HEK293T (cell line): ENCODE measurements around the gene EVI2B.

Experiments used
- CTCF ChIA-PET: fragments of 350-600 bp; formaldehyde crosslinking; extraction: SDS; loops from one replicate; lab custom pipeline; 2021; ENCODE audit warnings: antibody characterized with exemption, inconsistent platforms; lab: Yijun Ruan, JAX
- POLR2A ChIA-PET: fragments of 350-600 bp; formaldehyde crosslinking; extraction: SDS; loops from one replicate; lab custom pipeline; 2020; ENCODE audit warnings: antibody characterized with exemption, inconsistent platforms; lab: Yijun Ruan, JAX
- DNase-seq: peaks from one replicate; pipeline ENCODE4 v3.0.0; 2012; ENCODE audit warnings: mixed read lengths; ENCODE audit errors: extremely low spot score
- ARNT ChIP-seq: fragments of 450-650 bp; IDR thresholded peaks from 2 replicates; pipeline ENCODE4 v1.6.1; 2017; ENCODE audit warnings: mild to moderate bottlenecking
- BHLHE40 ChIP-seq: fragments of 450-650 bp; IDR thresholded peaks from 2 replicates; pipeline ENCODE4 v1.6.1; 2016; ENCODE audit warnings: mild to moderate bottlenecking, moderate library complexity, borderline replicate concordance
- CTBP1 ChIP-seq: fragments of 450-650 bp; IDR thresholded peaks from 2 replicates; pipeline ENCODE4 v1.6.1; 2016; ENCODE audit warnings: borderline replicate concordance
- ELF4 ChIP-seq: fragments of 450-650 bp; IDR thresholded peaks from 2 replicates; pipeline ENCODE4 v1.6.1; 2017; ENCODE audit warnings: antibody characterized with exemption
- FOXA1 ChIP-seq: fragments of 450-650 bp; IDR thresholded peaks from 2 replicates; pipeline ENCODE4 v1.6.1; 2016; ENCODE audit warnings: mild to moderate bottlenecking
- FOXK2 ChIP-seq: fragments of 450-650 bp; IDR thresholded peaks from 2 replicates; pipeline ENCODE4 v1.6.1; 2016; ENCODE audit warnings: mild to moderate bottlenecking
- FOXM1 ChIP-seq: fragments of 450-650 bp; IDR thresholded peaks from 2 replicates; pipeline ENCODE4 v1.6.1; 2017; ENCODE audit warnings: mild to moderate bottlenecking, borderline replicate concordance
- HDGF ChIP-seq: fragments of 450-650 bp; IDR thresholded peaks from 2 replicates; pipeline ENCODE4 v1.6.1; 2017; ENCODE audit warnings: antibody characterized with exemption, borderline replicate concordance
- L3MBTL2 ChIP-seq: fragments of 450-650 bp; conservative IDR thresholded peaks from 2 replicates; pipeline ENCODE4 v1.6.1; 2016; ENCODE audit warnings: mild to moderate bottlenecking
- LEF1 ChIP-seq: fragments of 450-650 bp; IDR thresholded peaks from 2 replicates; pipeline ENCODE4 v1.6.1; 2017; ENCODE audit warnings: mild to moderate bottlenecking, borderline replicate concordance
- NFRKB ChIP-seq: fragments of 450-650 bp; IDR thresholded peaks from 2 replicates; pipeline ENCODE4 v1.6.1; 2016; ENCODE audit warnings: mild to moderate bottlenecking, moderate library complexity
- SP1 ChIP-seq: fragments of 450-650 bp; IDR thresholded peaks from 2 replicates; pipeline ENCODE4 v1.6.1; 2017
- SUZ12 ChIP-seq: fragments of 450-650 bp; IDR thresholded peaks from 2 replicates; pipeline ENCODE4 v1.6.1; 2016; ENCODE audit warnings: mild to moderate bottlenecking
- TARDBP ChIP-seq: fragments of 450-650 bp; IDR thresholded peaks from 2 replicates; pipeline ENCODE4 v1.6.1; 2016
- ZNF384 ChIP-seq: fragments of 450-650 bp; IDR thresholded peaks from 2 replicates; pipeline ENCODE4 v1.6.1; 2016
- TF ChIP-seq, protein P1 (sequence below): fragments of 450-650 bp; IDR thresholded peaks from 2 replicates; pipeline ENCODE4 v1.6.1; 2016

The EVI2B gene

DNA sequence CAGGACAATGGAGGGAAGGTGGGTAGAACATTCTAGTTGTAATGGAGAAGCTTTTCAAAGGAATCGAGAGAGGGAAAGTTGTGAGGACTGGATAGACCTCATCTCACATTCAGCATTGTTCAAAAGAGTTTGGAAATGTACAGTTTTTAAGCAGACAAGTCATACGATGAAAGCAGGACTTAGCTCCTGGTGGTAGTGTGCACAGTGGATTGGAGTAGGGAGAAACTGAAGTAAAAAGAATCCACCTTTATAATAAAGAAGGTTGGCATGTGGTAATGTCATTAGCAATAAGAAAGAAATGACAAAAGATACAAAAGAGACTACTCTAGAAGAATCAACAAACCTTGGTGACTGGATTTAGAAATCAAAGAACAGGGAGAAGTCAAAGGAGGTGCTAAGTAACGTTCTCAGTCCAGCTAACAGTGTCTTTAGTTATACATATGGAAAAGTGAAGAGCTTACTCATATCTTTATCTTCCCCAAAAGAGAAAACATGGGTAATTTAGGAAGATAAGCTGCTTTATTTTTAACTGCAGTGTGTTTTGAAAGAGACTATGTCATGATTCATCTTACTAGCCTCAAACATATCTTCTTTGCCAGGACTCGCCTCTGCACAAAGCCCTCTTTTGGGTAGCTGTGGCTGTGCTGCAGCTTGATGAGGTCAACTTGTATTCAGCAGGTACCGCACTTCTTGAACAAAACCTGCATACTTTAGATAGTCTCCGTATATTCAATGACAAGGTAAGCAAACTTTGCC is 26.2 kb upstream of the EVI2B start:
- ChIA-PET POLR2A (no interaction called here), CTCF (interaction anchor here (0.6 kb wide), 1 partner anchor 8 kb away, joined by 4 read pairs; no protein-coding TSS in a partner anchor)
- DNase-seq = no peak
- TF ChIP-seq, protein P1, sequence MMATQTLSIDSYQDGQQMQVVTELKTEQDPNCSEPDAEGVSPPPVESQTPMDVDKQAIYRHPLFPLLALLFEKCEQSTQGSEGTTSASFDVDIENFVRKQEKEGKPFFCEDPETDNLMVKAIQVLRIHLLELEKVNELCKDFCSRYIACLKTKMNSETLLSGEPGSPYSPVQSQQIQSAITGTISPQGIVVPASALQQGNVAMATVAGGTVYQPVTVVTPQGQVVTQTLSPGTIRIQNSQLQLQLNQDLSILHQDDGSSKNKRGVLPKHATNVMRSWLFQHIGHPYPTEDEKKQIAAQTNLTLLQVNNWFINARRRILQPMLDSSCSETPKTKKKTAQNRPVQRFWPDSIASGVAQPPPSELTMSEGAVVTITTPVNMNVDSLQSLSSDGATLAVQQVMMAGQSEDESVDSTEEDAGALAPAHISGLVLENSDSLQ = no peak
- no peak for TF ChIP-seq FOXA1
- TF ChIP-seq TARDBP = no peak
- no peak for TF ChIP-seq HDGF
- no peak for TF ChIP-seq FOXK2

DNA sequence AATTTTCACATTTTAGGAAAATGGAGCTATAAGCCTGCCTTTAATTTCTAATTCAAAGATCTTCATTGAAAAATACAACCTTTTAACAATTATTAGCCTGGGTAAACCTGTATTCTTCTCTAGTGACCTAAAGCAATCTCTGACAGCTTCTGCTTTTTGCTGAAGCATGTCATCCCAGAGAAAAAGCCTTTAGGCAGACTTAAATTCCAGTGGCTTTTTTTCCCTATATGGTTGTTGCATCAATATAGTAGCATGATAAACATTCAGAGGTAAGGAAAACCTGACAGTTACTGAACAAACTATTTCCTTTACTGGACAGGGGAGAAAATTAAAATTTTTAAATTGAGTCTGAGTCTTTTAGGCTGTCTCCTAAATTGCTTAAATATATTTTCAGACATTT is 15.4 kb upstream of the EVI2B start:
- DNase-seq = no peak
- ChIA-PET POLR2A (no interaction called here), CTCF (no interaction called here)
- TF ChIP-seq FOXK2 (no peak), ELF4 (no peak), NFRKB (no peak), FOXM1 (no peak), CTBP1 (no peak), ARNT (no peak), SP1 (no peak), SUZ12 (no peak), BHLHE40 (no peak), TARDBP (no peak), L3MBTL2 (no peak), HDGF (no peak), FOXA1 (no peak), LEF1 (no peak), ZNF384 (no peak)
- TF ChIP-seq, protein P1 = no peak

DNA sequence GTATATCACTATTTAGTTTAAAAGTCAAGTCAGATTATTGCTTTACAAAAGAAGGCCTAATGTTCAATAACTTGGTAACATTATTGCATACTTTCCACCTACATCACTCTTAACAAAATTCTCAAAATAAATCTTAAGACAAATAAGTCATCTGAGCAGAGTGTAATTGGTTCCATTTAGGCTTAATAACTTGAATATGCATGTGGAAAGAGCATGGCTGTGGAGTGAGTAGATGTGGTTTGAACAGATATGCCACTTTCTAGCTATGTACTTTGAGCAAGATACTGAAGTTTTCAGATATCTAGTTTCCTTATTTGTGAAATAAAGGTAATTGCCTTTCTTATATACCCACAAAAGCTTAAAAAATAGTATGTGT is 14.3 kb upstream of the EVI2B start:
- POLR2A ChIA-PET = no interaction called here

DNA sequence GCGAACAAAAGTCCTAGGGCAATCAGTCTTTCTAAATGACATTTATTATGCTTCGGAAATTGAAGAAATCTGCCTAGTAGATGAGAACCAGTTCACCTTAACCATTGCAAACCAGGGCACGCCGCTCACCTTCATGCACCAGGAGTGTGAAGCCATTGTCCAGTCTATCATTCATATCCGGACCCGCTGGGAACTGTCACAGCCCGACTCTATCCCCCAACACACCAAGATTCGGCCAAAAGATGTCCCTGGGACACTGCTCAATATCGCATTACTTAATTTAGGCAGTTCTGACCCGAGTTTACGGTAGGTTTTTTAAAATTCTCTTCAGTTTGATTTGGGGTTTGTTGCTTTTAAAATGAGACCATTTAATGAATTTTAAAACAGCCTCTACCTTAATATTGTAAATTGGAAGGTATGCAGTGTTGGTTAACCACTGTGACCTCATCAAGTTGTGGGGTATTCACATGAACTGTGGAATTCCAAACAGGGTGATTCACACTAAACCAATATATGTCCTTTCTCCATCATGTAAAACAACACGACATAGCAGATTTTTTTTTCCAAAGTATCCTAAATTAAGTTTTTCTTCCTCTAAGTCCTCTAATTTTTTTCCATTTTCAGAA is 13.8 kb upstream of the EVI2B start:
- TF ChIP-seq ELF4 = no peak
- no peak for TF ChIP-seq BHLHE40
- no peak for TF ChIP-seq CTBP1
- TF ChIP-seq, protein P1 = no peak
- TF ChIP-seq HDGF = no peak
- TF ChIP-seq NFRKB = no peak
- no peak for TF ChIP-seq FOXA1
- no peak for TF ChIP-seq FOXK2
- TF ChIP-seq SP1 = no peak
- TF ChIP-seq ZNF384 = no peak
- TF ChIP-seq LEF1 = no peak
- TF ChIP-seq TARDBP = no peak
- no peak for TF ChIP-seq SUZ12
- no peak for TF ChIP-seq ARNT
- ChIA-PET CTCF (no interaction called here), POLR2A (no interaction called here)
- DNase-seq = no peak

More for the DNA sequence above, 14.3 kb upstream of the EVI2B start:
- no peak for DNase-seq
- CTCF ChIA-PET = no interaction called here
- TF ChIP-seq, protein P1 = no peak
- no peak for TF ChIP-seq BHLHE40
- TF ChIP-seq ZNF384 = no peak
- no peak for TF ChIP-seq FOXM1
- TF ChIP-seq CTBP1 = no peak
- no peak for TF ChIP-seq FOXK2
- TF ChIP-seq ELF4 = no peak

DNA sequence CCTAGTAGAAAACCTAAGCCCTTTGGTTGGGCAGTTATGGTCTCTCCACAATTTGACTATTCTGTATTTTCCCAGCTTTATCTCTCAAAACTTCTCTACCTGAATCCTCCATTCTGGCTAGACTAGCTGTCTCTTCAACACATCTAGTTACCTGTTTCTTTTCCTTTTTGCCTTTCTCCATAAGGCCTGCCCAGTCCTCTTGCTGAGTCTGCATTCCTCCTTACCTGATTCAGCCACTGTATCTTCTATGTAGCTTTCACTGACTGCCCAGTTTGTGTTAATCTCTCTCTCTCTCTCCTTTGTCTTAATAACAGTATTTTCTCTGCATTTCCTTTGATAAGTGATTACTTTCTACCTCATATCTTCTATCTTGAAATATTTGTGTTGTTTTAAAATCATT is 9.7 kb upstream of the EVI2B start:
- TF ChIP-seq FOXM1 (no peak), SUZ12 (no peak), FOXA1 (no peak), BHLHE40 (no peak), ELF4 (no peak), CTBP1 (no peak), TARDBP (no peak), ARNT (no peak), FOXK2 (no peak), LEF1 (no peak), SP1 (no peak), ZNF384 (no peak), HDGF (no peak), NFRKB (no peak), L3MBTL2 (no peak)
- TF ChIP-seq, protein P1 = no peak
- POLR2A ChIA-PET = no interaction called here
- CTCF ChIA-PET = no interaction called here
- DNase-seq = no peak
